Sigmoid colon (tissue), 7 donors: ENCODE data around the gene ABCC1. TPM values are rescaled to one million over a fixed set of nuclear protein-coding genes. Genes with fewer than 3 reads are reported as not detected.
A peak's percentile ranks its signal among the peaks of the same experiment; 100 is the strongest.

Experiments used
- DNase-seq: peaks from one replicate; pipeline ENCODE4 v3.0.0-alpha.2; 2019
- H3K27ac ChIP-seq, 4 donors: fragments of 200-600 bp; sonication (generic); one replicate each; pipeline ENCODE4 v1.5.1; 2016 to 2019; ENCODE audit warnings: mild to moderate bottlenecking in 1 of 4
- H3K27me3 ChIP-seq, 3 donors: fragments of 200-600 bp; sonication (generic); one replicate each; pipeline ENCODE4 v1.5.1; 2019; ENCODE audit warnings: mild to moderate bottlenecking in 1 of 3
- H3K36me3 ChIP-seq, 4 donors: fragments of 200-600 bp; sonication (generic); one replicate each; pipeline ENCODE4 v1.5.1; 2016 to 2019
- H3K4me1 ChIP-seq, 4 donors: fragments of 200-600 bp; sonication (generic); one replicate each; pipeline ENCODE4 v1.5.1; 2017 to 2019
- H3K4me3 ChIP-seq, 4 donors: fragments of 200-600 bp; sonication (generic); one replicate each; pipeline ENCODE4 v1.5.1; 2017 to 2019; ENCODE audit warnings: mild to moderate bottlenecking in 2 of 4, moderate library complexity in 1 of 4
- H3K9me3 ChIP-seq, 4 donors: fragments of 200-600 bp in 3 of 4; sonication (generic) in 3 of 4; one replicate each; pipeline versions ENCODE4 v1.5.1 to v1.6.1; 2013 to 2019
- EP300 ChIP-seq, 4 donors: sonication (generic); formaldehyde crosslinking; IDR thresholded peaks; one replicate each; pipeline ENCODE4 v1.6.1; 2017; ENCODE audit warnings: antibody characterized with exemption in 4 of 4
- POLR2A ChIP-seq, 2 donors: fragments of 450-650 bp; IDR thresholded peaks; one replicate each; pipeline ENCODE4 v1.6.1; 2016; ENCODE audit warnings: antibody characterized with exemption in 2 of 2, mild to moderate bottlenecking in 2 of 2, moderate library complexity in 2 of 2
- POLR2AphosphoS5 ChIP-seq, 4 donors: sonication (generic); formaldehyde crosslinking; IDR thresholded peaks; one replicate each; pipeline ENCODE4 v1.6.1; 2017; ENCODE audit warnings: antibody characterized with exemption in 4 of 4
- WGBS, 2 donors: extraction: QIAGEN DNeasy Blood & Tissue Kit; methylation state at CpG; one replicate each; pipeline ENCODE4 v1.1.7; 2013; 5-methylcytosine and 5-hydroxymethylcytosine counted together
- intact Hi-C: fragments of 100-400 bp; cut with DNase I; formaldehyde crosslinking; loops from one replicate; pipeline ENCODE4 v1.15.1; 2023
- polyA plus RNA-seq, 3 donors: library from polyadenylated mRNA; stranded (reverse); fragments of 200-250 nt; gene quantifications; one replicate each; pipeline ENCODE4 v1.2.3, GENCODE V29; 2013
- total RNA-seq, 4 donors: library from RNA; depleted of rRNA; stranded (reverse); fragments of >200 nt; gene quantifications; one replicate each; pipeline ENCODE4 v1.1.0, GENCODE V29; 2016
- TF ChIP-seq, protein P1 (sequence below), 4 experiments: fragments of 450-650 bp in 3 of 4; fragments of 200-600 bp in 1 of 4; IDR thresholded peaks; one replicate each; pipeline ENCODE4 v1.5.1; 2016 to 2019; ENCODE audit warnings: antibody characterized with exemption in 4 of 4, mild to moderate bottlenecking in 3 of 4, moderate library complexity in 2 of 4
- donor health status: healthy with polysubstance abuse.
- donor health status: Bipolar disorder and iron deficiency.
- donor health status: healthy.

Gene ABCC1
- total and polyA plus RNA-seq, 7 donors, result 1.8 to 51.8 (median 22.5) TPM

DNA sequence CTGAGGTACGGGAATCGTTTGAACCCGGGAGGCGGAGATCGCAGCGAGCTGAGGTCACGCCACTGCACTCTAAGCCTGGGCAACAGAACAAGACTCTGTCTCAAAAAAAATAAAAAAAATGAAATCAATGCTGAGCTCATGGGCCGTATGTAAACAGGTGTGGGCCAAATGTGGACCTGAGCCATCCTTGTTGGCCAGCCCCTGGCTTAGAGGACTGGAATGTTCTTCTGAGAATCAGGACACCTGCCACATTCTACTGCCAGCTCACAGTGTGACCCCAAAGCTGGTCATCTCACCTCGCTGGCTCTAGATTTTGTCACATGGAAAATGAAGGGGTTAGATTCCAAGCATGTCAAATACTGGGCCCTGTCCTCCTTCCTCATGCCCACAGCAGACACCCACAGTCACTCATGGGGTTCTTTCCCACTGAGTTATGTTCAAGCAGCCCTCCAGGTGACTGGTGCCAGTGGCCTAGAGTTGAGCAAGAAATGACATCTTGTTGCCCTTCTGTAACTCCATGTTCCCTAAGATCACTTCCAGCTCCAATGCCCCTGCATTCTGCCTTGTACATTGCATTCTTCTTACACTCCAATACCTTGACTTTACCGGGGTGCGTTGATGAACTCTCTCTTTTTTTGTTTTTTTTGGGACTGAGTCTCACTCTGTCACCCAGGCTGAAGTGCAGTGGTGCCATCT, 110.6 kb downstream of the ABCC1 start:
- intact Hi-C loops, result loop anchor here (5.0 kb wide), 2 partner anchors 67 to 203 kb away; partner anchors contain the start of gene MYH11
- no peak for DNase-seq
- Histone ChIP-seq H3K27me3 (no peaks in the 10 kb centered on the region), H3K9me3 (no peaks in the 10 kb centered on the region), H3K4me3 (no peak overlapping the region), H3K36me3 (peaks cover 0 to 19% (median 9%) of the 10 kb centered on the region in 4 donors), H3K4me1 (peaks cover 0 to 67% (median 60%) of the 10 kb centered on the region in 4 donors), H3K27ac (peak overlapping the region; percentile 75 to 92 (median 85))
- WGBS, 2 donors, result 94 to 96% methylated on average over 11 of the region's 11 CpGs
- TF ChIP-seq POLR2AphosphoS5 (IDR thresholded peaks at IDR 0.05), result no peak
- no peak for TF ChIP-seq POLR2A (IDR thresholded peaks at IDR 0.05)
- TF ChIP-seq, protein P1, sequence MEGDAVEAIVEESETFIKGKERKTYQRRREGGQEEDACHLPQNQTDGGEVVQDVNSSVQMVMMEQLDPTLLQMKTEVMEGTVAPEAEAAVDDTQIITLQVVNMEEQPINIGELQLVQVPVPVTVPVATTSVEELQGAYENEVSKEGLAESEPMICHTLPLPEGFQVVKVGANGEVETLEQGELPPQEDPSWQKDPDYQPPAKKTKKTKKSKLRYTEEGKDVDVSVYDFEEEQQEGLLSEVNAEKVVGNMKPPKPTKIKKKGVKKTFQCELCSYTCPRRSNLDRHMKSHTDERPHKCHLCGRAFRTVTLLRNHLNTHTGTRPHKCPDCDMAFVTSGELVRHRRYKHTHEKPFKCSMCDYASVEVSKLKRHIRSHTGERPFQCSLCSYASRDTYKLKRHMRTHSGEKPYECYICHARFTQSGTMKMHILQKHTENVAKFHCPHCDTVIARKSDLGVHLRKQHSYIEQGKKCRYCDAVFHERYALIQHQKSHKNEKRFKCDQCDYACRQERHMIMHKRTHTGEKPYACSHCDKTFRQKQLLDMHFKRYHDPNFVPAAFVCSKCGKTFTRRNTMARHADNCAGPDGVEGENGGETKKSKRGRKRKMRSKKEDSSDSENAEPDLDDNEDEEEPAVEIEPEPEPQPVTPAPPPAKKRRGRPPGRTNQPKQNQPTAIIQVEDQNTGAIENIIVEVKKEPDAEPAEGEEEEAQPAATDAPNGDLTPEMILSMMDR (IDR thresholded peaks at IDR 0.05), result no peak
- TF ChIP-seq EP300 (IDR thresholded peaks at IDR 0.05), result no peak

DNA sequence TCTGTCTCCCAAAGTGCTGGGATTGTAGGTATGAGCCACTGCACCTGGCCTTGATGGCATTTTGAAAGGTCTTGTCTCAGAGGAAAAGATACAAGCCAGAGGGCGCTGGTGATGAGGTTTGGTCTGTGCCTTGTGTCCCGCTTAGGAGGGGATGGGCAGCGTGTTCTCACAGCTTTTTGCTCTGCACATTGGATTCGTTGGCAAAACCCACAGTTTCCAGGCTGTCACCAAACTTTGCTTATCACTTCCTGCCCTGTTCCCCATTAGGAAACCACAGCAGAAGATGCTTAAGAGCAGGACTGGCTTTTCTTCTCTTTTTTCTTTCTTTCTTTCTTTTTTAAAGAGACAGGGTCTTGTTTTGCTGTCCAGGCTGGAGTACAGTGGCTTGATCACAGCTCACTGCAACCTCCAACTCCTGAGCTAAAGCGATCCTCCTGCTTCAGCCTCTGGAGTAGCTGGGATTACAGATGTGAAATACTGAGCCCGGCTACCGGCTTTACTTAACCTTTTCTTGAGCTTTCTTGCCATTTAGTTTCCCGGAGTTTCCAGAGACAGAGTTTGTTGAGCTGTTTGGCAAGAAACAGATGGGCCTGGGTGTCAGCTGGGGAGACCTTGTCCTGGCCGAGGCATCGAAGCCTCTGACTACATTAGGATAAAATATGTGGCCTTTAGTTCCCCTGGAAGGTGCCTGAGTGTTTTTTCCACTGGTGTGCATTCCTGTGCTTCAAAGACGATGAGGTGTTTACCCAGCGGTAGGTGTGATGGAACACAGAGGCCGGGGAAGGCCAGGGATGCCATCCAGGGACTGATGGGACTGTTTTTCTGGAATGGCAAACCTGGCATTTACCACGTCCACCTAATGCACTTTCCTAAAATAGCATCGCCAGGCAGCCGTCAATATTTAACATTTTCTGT, 112.9 kb downstream of the ABCC1 start:
- WGBS, 2 donors, result 58 to 88% methylated on average over 16 of the region's 16 CpGs
- TF ChIP-seq POLR2A (IDR thresholded peaks at IDR 0.05), result no peak
- TF ChIP-seq POLR2AphosphoS5 (IDR thresholded peaks at IDR 0.05), result peak; percentile 90 to 96 (median 92)
- peak; percentile 89 to 97 (median 90) for TF ChIP-seq EP300 (IDR thresholded peaks at IDR 0.05)
- TF ChIP-seq, protein P1 (IDR thresholded peaks at IDR 0.05), result peak in 3 of 4 experiments; percentile 18 to 36 (median 25)
- H3K4me3 ChIP-seq, result no peak overlapping the region
- H3K36me3 ChIP-seq, result no peaks in the 10 kb centered on the region
- intact Hi-C loops, result loop anchor here (2.0 to 5.0 kb wide), 3 partner anchors 25 to 205 kb away; partner anchors contain the start of gene MYH11
- peak overlapping the region; percentile 75 to 92 (median 85) for H3K27ac ChIP-seq
- H3K9me3 ChIP-seq, result no peaks in the 10 kb centered on the region
- H3K4me1 ChIP-seq, result peaks cover 0 to 75% (median 64%) of the 10 kb centered on the region in 4 donors
- DNase-seq, result peak; percentile 91
- H3K27me3 ChIP-seq, result no peaks in the 10 kb centered on the region

DNA sequence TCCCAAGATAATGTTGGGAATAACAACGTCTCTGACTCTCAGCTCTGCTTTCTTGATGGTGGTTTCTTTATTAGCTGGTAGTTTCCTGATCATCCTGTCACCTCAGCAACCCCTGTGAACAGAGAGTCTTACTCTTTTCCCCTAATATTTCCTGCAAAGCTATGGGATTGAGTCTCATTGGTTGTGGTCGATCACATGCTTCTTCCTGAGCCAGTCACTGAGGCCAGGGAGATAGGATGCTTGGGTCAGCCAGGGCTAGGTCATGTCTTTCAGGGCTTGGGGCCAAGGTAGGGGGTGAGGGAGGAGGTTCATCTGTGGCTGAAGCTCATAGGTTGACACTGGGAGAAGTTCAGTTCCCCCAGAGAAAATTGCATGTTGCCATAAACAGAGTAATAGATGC, 114.3 kb downstream of the ABCC1 start:
- DNase-seq, result no peak
- Histone ChIP-seq H3K36me3 (no peaks in the 10 kb centered on the region), H3K4me1 (peaks cover 0 to 78% (median 64%) of the 10 kb centered on the region in 4 donors), H3K9me3 (no peaks in the 10 kb centered on the region), H3K27me3 (no peaks in the 10 kb centered on the region), H3K4me3 (no peak overlapping the region), H3K27ac (peak overlapping the region; percentile 75 to 92 (median 85))
- WGBS, 2 donors, result 65 to 85% methylated on average over 2 of the region's 2 CpGs
- intact Hi-C loops, result loop anchor here (2.0 to 5.0 kb wide), 3 partner anchors 23 to 206 kb away; partner anchors contain the start of gene MYH11
- no peak for TF ChIP-seq POLR2AphosphoS5 (IDR thresholded peaks at IDR 0.05)
- TF ChIP-seq EP300 (IDR thresholded peaks at IDR 0.05), result no peak
- TF ChIP-seq, protein P1 (IDR thresholded peaks at IDR 0.05), result no peak
- TF ChIP-seq POLR2A (IDR thresholded peaks at IDR 0.05), result no peak

- H3K9me3 ChIP-seq, result no peaks in the 10 kb centered on the region
- no peaks in the 10 kb centered on the region for H3K27me3 ChIP-seq
- peaks cover 0 to 4% (median 0%) of the 10 kb centered on the region in 4 donors for H3K36me3 ChIP-seq
- peak overlapping the region; percentile 75 to 92 (median 85) for H3K27ac ChIP-seq
- no peak for DNase-seq
- no peak overlapping the region for H3K4me3 ChIP-seq
- intact Hi-C loops, result loop anchor here (5.0 kb wide), 2 partner anchors 62 to 208 kb away; partner anchors contain the start of gene MYH11
- peaks cover 0 to 76% (median 61%) of the 10 kb centered on the region in 4 donors for H3K4me1 ChIP-seq
- TF ChIP-seq POLR2AphosphoS5 (IDR thresholded peaks at IDR 0.05) (no peak), EP300 (IDR thresholded peaks at IDR 0.05) (no peak), POLR2A (IDR thresholded peaks at IDR 0.05) (no peak)
- TF ChIP-seq, protein P1 (IDR thresholded peaks at IDR 0.05), result no peak
- WGBS, 2 donors, result 93 to 97% methylated on average over 4 of the region's 4 CpGs
Observed at GRCh38 chr16:16064874-16065384, 115.5 kb downstream of the ABCC1 start.
